Measurements from ENCODE around the gene MTSS2. TPM values are rescaled to one million over a fixed set of nuclear protein-coding genes. Genes with fewer than 3 reads are reported as not detected.
A peak's percentile ranks its signal among the peaks of the same experiment; 100 is the strongest.

MTSS2 gene
- total RNA-seq, 1 donor from 2014 or later: 83.9 TPM

DNA sequence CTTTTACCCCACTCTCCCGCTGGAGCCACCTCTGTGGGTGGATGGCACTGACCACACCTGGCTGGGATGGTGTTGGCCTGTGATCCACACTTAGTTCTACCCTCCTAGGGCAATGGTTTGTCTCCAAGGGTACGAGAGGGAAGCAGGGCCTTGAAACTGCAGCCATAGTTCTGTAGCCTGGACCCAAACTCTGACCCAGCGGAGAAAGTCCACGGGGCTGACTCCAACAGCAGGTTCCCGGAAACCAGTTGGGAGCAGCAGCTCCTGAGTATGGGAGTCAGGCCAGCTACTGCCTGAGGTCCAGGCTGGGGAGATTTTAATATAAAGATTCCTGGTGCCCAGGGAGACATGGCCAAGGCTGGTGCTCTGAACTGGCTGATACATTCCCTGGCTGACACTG, 23.6 kb upstream of the MTSS2 start:
- intact Hi-C loops (cut with micrococcal nuclease): no loop called here
- Histone ChIP-seq H3K27me3 (ENCODE audit: low read depth) (no peaks in the 10 kb centered on the region), H3K4me3 (no peak overlapping the region), H3K4me1 (peaks cover 49% of the 10 kb centered on the region), H3K36me3 (no peaks in the 10 kb centered on the region), H3K9me3 (replicated peaks) (no peaks in the 10 kb centered on the region), H3K27ac (replicated peaks) (no peak overlapping the region)
- TF ChIP-seq, protein P1, sequence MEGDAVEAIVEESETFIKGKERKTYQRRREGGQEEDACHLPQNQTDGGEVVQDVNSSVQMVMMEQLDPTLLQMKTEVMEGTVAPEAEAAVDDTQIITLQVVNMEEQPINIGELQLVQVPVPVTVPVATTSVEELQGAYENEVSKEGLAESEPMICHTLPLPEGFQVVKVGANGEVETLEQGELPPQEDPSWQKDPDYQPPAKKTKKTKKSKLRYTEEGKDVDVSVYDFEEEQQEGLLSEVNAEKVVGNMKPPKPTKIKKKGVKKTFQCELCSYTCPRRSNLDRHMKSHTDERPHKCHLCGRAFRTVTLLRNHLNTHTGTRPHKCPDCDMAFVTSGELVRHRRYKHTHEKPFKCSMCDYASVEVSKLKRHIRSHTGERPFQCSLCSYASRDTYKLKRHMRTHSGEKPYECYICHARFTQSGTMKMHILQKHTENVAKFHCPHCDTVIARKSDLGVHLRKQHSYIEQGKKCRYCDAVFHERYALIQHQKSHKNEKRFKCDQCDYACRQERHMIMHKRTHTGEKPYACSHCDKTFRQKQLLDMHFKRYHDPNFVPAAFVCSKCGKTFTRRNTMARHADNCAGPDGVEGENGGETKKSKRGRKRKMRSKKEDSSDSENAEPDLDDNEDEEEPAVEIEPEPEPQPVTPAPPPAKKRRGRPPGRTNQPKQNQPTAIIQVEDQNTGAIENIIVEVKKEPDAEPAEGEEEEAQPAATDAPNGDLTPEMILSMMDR (IDR thresholded peaks at IDR 0.05; ENCODE audit: borderline replicate concordance): no peak
- DNase-seq: no peak

DNA sequence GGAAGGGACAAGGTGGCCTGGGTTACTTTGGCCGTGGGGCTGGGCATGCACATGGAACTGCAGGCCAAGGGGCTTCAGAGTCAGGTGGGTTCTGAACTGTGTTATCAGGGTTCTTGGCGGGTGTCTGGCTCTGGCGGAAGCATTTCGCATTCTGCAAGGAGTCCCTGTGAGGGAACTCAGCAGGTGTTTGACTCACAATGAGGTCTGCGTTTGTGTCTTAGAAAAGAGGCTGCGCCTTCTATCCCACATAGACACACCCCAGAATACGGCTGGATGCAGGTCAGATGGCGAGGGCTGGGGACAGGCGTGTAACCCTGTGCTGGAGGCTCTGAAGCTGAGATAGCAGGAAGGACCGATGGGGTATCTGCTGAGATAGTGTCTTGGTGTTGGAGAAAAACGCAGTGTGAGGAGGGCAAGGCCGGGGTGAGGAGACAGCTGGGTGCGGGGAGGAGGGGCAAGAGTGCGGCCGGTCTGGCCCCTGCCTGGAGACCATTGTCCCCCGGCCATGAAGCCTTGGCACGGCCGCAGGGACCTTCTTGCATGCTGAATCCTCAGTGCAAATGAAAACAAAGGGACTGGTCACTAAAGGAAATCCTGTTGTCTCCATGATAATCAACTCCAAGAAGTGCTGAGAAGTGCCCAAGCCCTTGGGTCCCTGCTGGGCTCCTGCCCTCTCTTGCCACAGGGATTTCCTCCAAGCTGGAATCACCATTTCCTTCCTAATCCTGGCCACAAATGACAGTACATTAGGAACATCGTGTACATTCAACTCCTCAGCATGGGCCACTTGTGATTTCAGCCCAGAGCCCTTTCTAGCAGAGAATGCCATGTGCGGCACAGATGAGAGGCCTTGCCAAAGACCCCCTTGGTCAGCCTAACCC, 22.8 kb upstream of the MTSS2 start:
- Histone ChIP-seq H3K27ac (replicated peaks) (no peak overlapping the region), H3K36me3 (no peaks in the 10 kb centered on the region), H3K27me3 (ENCODE audit: low read depth) (no peaks in the 10 kb centered on the region), H3K9me3 (replicated peaks) (no peaks in the 10 kb centered on the region), H3K4me1 (peaks cover 53% of the 10 kb centered on the region), H3K4me3 (no peak overlapping the region)
- intact Hi-C loops (cut with micrococcal nuclease): no loop called here
- no peak for DNase-seq
- TF ChIP-seq, protein P1 (IDR thresholded peaks at IDR 0.05; ENCODE audit: borderline replicate concordance): no peak

DNA sequence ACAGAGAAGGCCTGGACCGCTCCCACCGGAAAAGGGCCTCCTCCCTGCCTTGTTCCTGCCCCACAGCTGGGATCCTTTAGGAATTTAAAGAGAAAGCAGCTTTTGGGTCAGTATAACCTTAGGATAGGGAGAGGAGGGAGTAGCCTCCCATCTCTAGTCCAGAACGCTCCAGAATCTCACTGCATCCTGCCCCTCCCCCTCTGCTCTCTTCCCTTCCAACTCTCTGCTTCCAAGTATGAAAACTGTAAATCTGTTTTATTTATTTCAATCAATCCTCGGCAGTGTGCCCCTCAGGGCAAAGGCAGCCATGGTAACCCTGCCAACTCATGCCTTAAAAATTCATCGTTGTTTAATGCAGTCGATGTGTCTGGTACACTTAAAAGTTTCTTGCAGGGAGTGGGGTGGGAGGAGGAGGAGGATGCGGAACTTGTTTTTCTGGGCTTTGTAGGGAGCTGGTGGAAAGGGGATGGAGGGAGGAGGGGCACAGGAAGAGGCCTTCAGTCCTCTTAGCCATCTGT, 21.2 kb upstream of the MTSS2 start:
- intact Hi-C loops (cut with micrococcal nuclease): no loop called here
- no peak overlapping the region for H3K4me3 ChIP-seq
- TF ChIP-seq, protein P1 (IDR thresholded peaks at IDR 0.05; ENCODE audit: borderline replicate concordance): no peak
- DNase-seq: no peak
- H3K36me3 ChIP-seq: no peaks in the 10 kb centered on the region
- H3K9me3 ChIP-seq (replicated peaks): no peaks in the 10 kb centered on the region
- peak overlapping the region; percentile 40 for H3K27ac ChIP-seq (replicated peaks)
- H3K27me3 ChIP-seq (ENCODE audit: low read depth): no peaks in the 10 kb centered on the region
- H3K4me1 ChIP-seq: peaks cover 69% of the 10 kb centered on the region

DNA sequence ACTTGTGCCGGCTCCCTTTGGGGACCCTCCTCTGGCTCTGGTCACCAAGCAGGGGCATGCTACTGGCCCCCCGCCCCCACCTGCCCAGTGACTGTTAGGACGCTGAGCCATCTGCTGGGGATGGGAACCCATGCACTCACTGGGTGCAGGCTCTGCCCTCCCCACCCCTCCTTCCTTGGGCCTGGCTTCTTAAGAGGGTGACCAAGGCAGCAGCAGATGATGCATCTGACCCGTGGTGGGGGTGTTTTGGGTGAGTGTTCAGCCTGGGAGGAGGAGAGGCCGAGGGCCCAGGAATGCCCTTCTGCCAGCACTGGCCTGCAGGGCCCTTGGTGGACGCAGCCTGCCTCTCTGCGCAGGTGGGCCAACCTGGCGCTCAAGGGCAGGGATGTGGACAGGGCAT, 19.2 kb upstream of the MTSS2 start:
- DNase-seq: no peak
- Histone ChIP-seq H3K4me3 (no peak overlapping the region), H3K27me3 (ENCODE audit: low read depth) (no peaks in the 10 kb centered on the region), H3K4me1 (peaks cover 83% of the 10 kb centered on the region), H3K9me3 (replicated peaks) (no peaks in the 10 kb centered on the region), H3K27ac (replicated peaks) (peak overlapping the region; percentile 82), H3K36me3 (no peaks in the 10 kb centered on the region)
- intact Hi-C loops (cut with micrococcal nuclease): no loop called here
- TF ChIP-seq, protein P1 (IDR thresholded peaks at IDR 0.05; ENCODE audit: borderline replicate concordance): no peak

DNA sequence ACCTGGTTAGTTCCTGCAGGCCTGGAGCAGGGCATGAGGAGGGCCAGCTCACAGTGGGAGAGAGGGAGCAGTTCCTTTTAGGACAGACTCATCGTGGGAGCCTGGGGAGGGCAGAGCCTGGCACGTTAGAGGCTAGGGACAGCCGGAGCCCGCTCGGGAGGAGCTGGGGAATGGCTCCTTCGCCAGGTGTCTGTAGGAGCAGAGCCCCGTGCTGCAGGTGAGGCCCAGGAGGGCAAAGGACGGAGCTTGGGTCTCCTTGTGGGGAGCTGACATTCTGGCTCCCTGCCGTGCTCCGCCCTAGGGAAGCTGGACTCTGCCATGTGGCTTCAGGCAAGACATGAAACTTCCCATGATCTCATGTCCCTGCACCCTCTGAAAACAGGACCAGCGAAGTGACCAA, 18.7 kb upstream of the MTSS2 start:
- no peaks in the 10 kb centered on the region for H3K36me3 ChIP-seq
- intact Hi-C loops (cut with micrococcal nuclease): no loop called here
- H3K4me1 ChIP-seq: peaks cover 83% of the 10 kb centered on the region
- H3K27ac ChIP-seq (replicated peaks): peak overlapping the region; percentile 82
- no peaks in the 10 kb centered on the region for H3K27me3 ChIP-seq (ENCODE audit: low read depth)
- no peak overlapping the region for H3K4me3 ChIP-seq
- no peak for DNase-seq
- TF ChIP-seq, protein P1 (IDR thresholded peaks at IDR 0.05; ENCODE audit: borderline replicate concordance): no peak
- H3K9me3 ChIP-seq (replicated peaks): no peaks in the 10 kb centered on the region
